ENCODE data around the gene TCEANC2.

DNA sequence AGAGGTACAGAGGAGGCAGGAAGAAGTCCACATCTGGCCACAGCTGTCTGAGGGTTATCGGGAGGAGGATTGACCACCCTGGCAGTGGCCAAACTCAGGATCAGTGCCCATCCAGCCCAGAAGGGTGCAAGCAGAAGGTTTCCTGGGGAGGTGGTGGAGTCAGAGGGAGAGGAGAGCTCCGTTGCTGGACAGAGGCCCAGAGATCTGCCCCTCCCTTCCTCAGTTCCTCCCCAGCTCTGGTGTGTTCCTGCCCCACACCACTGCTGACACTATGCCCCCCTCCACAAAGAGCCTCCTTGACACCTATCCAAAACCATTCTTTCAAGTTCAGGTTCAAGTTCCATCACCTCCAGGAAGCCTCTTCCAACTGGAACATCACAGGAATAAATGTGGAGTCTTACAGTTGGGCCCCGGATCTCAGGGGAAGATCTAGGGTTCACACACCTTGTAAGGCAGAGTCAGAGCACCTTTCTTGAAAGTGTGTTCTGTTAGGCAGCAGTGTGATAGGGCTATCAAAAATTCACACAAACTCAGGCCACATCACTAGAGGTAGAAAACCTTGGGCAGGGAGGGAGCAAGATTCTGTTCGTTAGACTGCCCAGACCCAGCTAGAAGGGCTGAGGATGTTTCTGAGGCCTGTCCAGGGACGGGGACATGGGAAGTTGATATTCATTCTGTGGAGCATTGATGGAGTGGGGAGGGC lies 42.8 kb upstream of the TCEANC2 start:
- TF ChIP-seq, protein P1, sequence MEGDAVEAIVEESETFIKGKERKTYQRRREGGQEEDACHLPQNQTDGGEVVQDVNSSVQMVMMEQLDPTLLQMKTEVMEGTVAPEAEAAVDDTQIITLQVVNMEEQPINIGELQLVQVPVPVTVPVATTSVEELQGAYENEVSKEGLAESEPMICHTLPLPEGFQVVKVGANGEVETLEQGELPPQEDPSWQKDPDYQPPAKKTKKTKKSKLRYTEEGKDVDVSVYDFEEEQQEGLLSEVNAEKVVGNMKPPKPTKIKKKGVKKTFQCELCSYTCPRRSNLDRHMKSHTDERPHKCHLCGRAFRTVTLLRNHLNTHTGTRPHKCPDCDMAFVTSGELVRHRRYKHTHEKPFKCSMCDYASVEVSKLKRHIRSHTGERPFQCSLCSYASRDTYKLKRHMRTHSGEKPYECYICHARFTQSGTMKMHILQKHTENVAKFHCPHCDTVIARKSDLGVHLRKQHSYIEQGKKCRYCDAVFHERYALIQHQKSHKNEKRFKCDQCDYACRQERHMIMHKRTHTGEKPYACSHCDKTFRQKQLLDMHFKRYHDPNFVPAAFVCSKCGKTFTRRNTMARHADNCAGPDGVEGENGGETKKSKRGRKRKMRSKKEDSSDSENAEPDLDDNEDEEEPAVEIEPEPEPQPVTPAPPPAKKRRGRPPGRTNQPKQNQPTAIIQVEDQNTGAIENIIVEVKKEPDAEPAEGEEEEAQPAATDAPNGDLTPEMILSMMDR (conservative IDR thresholded peaks at IDR 0.05 in 1 of 2, IDR thresholded peaks at IDR 0.05 in 1 of 2; ENCODE audit: low read depth in 1 of 2, low read length in 2 of 2) = no peak
- TF ChIP-seq EZH2 (IDR thresholded peaks at IDR 0.05; ENCODE audit: low read length, missing control alignments) = no peak

Data from fibroblast of lung (primary cell).